ENCODE measurements around the gene SLC12A3.
A peak's percentile ranks its signal among the peaks of the same experiment; 100 is the strongest.
"Not testable (repeated sequence)": the region's sequence is repeated elsewhere in the genome, so short reads cannot be mapped to it uniquely, and the experiment has no call there.

Gene SLC12A3

GRCh38 chr16:56870276-56870888 lies 5.4 kb downstream of the SLC12A3 start:
- DNase-seq = no peak

DNA sequence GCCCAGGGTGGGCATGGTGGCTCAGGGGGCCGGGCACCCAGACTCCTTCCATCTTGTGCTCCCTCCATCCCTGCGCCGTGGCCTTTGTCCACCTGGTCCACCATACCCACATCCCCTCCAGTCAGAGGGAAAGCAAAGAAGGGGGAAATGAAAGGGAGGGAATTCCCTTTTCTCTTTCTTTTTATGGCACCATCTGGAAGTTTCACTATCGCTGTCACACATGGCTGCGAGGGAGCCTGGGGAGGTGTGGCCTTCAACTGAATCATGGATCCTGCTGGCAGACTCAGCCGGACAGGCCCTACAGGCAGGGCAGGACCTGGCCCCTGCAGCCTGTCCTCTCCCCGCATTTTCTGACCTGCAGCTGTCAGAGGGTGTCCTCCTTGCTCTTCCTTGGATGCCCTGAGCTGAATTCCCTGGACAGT lies 6.2 kb downstream of the SLC12A3 start:
- DNase-seq = peak; percentile 23

DNA sequence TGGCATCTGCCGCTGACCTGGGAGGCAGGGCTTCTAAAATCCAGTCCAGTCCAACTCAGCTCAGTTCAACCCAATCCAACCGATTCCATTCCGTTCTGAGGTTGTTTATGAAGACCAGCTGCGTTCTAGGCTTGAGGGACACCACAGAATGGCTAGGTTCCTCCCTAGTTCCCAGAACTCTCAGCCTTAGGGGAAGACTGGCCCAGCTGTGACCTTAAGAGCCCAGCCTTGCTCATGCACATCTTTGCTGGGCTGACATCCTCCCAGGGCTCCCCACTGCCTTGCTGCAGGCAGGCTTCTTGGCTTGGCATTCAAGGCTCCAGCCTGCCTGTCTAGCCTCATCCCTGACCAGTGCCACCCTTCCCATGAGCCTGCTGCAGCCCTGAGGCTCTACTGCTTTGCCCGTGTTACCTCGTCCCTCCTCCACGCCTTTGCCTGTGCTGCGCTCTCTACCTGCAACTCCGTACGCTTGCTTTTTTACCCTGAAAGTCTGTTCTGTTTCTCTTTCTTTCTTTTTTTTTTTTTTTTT lies 7.9 kb downstream of the SLC12A3 start:
- DNase-seq = peak; percentile 49

DNA sequence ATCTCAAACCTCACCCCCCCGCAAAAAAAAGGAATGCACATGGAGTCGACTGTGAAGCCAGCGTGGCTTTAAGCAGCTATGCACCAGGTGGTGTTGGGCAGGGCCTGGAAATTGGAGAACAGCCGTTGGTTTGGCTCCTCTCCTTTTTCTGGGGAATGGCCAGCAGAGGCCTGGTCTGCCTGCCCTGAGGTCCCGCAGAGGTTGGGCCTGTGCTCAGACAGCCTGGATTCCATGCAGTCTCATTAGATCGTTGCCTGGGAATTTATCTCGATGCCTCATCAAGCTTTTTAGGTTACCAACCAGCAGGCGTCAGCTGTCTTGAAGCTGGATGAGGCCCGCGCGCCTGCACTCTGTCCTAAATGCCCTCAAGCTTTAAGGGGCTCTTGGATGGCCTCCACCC lies 9.8 kb downstream of the SLC12A3 start:
- no peak for DNase-seq

DNA sequence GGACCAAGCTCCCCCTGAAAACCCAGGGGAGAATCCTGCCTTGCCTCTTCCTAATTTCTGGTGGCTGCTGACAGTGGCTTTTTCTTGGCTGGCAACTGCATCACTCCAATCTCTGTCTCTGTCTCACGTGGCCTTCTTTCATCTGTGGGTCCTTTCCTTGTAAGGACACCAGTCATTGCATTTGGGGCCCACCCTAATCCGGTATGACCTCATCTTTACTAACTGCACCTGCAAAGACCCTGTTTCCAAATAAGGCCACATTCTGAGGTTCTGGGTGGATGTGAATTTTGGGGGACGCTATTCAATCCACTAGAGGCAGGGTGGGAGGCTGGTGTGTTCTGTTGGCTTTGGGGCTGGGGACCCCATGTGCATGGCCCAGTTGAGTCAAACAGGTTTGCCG lies 11.0 kb downstream of the SLC12A3 start:
- no peak for DNase-seq

- no peak for DNase-seq
Observed at GRCh38 chr16:56877486-56878182, 12.6 kb downstream of the SLC12A3 start.

- DNase-seq = no peak
Observed at GRCh38 chr16:56878282-56878854, 13.4 kb downstream of the SLC12A3 start.

- no peak for DNase-seq
Observed at GRCh38 chr16:56879276-56879675, 14.3 kb downstream of the SLC12A3 start.

DNA sequence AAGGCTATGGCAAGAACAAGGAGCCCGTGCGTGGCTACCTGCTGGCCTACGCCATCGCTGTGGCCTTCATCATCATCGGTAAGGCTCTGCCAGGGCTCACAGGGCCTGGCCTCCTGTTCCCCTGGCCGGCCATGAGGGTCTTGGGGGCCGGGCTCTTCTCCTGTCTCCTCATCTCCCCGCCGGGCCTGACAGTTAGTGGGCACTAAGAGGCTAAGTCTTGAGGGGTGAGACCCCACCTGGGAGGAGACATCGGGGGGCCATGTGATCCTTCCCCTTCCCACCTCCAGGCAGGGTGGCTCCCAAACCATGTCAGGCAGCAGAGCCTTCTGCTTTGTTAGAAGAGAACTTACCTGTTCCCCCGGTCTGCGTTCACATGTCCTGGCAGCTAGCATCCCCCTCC lies 15.2 kb downstream of the SLC12A3 start:
- DNase-seq = no peak

DNA sequence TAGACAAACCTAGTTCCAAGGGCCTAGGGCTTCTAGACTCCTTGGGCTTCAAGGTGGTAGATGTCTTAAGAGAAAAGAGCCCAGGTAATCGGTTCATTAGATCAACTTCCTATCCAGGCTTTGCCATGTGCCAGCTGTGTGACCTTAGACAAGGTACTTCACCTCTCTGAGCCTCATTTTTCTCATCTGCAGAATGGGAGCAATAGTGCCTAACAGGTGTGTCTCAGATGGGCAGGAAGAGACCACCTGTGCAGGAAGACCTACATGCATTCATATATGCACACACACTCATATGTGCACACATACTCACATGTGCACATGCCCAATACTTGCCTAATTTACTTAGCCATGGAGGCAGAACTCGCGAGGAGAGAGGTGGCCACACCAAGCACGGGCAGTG lies 15.7 kb downstream of the SLC12A3 start:
- no peak for DNase-seq

- no peak for DNase-seq
Observed at GRCh38 chr16:56882077-56882800, 17.2 kb downstream of the SLC12A3 start.

DNA sequence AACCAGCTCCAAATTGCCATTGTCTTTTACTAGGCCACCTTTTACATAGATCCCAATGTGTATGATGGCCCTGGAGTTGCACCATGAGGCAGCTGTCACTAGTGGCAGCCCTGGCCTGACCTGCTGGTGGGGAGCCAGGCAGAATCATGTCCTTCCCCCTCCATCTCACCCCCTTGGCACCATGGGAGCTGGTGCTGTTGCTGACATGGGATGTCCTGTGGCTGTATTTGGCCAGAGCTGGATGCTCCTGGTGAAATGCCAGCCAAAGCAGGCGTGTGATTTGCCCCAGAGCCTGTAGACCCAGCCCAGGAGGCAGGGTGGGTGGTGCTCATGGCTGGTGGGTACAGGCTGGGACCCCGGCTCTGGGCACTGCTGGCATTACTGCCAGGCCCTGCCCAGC lies 18.6 kb downstream of the SLC12A3 start:
- no peak for DNase-seq

- no peak for DNase-seq
Observed at GRCh38 chr16:56884026-56884582, 19.1 kb downstream of the SLC12A3 start.

- not testable (repeated sequence) for DNase-seq
Observed at GRCh38 chr16:56884929-56885328, 19.9 kb downstream of the SLC12A3 start.

DNA sequence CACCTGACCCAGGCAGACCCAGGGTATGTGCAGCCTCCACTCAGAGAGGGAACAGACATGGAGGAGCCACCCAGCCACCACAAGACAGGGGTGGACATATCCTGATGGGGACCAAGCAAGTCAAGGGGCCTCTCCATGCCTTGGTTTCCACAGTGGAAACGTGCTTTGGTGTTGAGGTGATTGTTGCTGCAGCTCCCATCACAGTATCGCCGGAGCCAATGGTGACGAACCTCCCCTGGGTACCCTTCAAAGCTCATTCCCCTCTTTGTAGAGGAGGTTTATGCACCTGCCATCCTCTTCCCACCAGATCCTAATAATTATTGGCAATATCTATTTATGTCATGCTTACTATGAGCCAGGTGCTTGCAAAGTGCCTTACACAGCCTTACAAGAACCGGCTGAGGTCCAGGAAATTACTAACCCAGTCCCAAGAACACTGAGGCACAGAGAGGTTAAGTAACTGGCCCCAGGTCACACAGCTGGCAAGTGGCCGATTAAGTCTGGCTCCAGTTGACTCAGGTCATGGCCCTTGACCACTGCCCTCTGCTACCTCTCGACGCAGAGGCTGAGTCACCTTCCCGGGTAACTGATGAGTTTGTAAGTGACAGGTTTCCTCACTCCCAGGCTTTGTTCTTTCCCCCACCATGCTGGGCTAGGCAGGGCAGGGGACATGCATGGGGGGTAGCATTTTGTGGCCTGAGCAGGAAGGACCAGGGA lies 20.6 kb downstream of the SLC12A3 start:
- no peak for DNase-seq

- no peak for DNase-seq
Observed at GRCh38 chr16:56886296-56886695, 21.3 kb downstream of the SLC12A3 start.

GRCh38 chr16:56886826-56887225 lies 21.8 kb downstream of the SLC12A3 start:
- no peak for DNase-seq

- DNase-seq = no peak
Observed at GRCh38 chr16:56888806-56889205, 23.8 kb downstream of the SLC12A3 start.

GRCh38 chr16:56889206-56889605 lies 24.2 kb downstream of the SLC12A3 start:
- DNase-seq = no peak

DNA sequence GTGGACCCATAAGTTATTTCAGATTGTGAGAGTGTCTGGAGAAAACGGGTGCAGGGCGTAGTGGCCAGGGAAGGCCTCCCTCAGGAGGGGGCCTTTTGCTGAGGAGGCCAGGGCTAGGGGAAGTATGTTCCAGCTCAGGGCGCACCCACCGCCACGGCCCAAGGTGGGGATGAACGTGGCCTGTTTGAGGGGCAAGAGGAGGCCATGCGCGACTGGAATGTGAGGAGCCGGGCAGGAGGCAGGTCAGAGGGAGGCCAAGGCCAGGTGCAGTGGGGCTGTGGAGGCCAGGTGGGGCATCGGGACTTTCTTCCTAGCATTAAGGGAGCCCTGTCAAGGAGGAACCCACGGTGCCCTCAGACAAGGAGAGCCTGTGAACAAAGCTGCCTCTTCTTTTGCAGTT lies 26.7 kb downstream of the SLC12A3 start:
- no peak for DNase-seq

DNA sequence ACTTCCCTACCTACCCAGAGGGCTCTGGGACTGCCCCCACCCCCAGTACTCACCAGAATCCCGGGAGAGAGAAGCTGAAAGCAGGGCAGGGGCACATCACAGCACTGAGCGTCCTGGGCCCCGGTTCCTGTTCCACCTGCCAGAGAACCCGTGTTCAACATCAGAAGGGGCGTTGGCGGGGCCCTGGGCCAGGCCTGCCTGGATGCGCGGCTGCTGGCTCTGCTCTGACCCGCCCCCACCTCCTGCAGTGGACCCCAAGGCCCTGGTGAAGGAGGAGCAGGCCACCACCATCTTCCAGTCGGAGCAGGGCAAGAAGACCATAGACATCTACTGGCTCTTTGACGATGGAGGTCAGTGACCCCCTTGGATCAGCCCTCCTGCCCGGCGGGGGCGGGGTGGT lies 27.7 kb downstream of the SLC12A3 start:
- DNase-seq = no peak

GRCh38 chr16:56894331-56894917 lies 29.4 kb downstream of the SLC12A3 start:
- DNase-seq = no peak
